Fibroblast of the conjunctiva (primary cell): Measurements from ENCODE around the gene SLC38A10.

Source experiments
- DNase-seq: peaks from one replicate; pipeline ENCODE4 v3.0.0-alpha.2; 2010; ENCODE audit warnings: low read depth

The SLC38A10 gene

GRCh38 chr17:81331527-81332043 lies 36.5 kb upstream of the SLC38A10 start:
- no peak for DNase-seq

GRCh38 chr17:81330884-81331245 lies 35.8 kb upstream of the SLC38A10 start:
- DNase-seq = no peak

- DNase-seq = no peak
Observed at GRCh38 chr17:81329927-81330883, 35.1 kb upstream of the SLC38A10 start.

GRCh38 chr17:81328978-81329926 lies 34.1 kb upstream of the SLC38A10 start:
- DNase-seq = peak; percentile 76

GRCh38 chr17:81328489-81328888 lies 33.4 kb upstream of the SLC38A10 start:
- DNase-seq = no peak

- DNase-seq = no peak
Observed at GRCh38 chr17:81325714-81326358, 30.7 kb upstream of the SLC38A10 start.

- no peak for DNase-seq
Observed at GRCh38 chr17:81324851-81325713, 30.0 kb upstream of the SLC38A10 start.

- no peak for DNase-seq
Observed at GRCh38 chr17:81324177-81324850, 29.2 kb upstream of the SLC38A10 start.

- DNase-seq = peak; percentile 37
Observed at GRCh38 chr17:81323411-81323868, 28.3 kb upstream of the SLC38A10 start.

GRCh38 chr17:81323083-81323369 lies 27.9 kb upstream of the SLC38A10 start:
- no peak for DNase-seq

- no peak for DNase-seq
Observed at GRCh38 chr17:81322271-81323082, 27.4 kb upstream of the SLC38A10 start.

GRCh38 chr17:81317961-81318605 lies 23.0 kb upstream of the SLC38A10 start:
- no peak for DNase-seq

GRCh38 chr17:81317530-81317821 lies 22.4 kb upstream of the SLC38A10 start:
- DNase-seq = no peak

- no peak for DNase-seq
Observed at GRCh38 chr17:81315885-81316391, 20.8 kb upstream of the SLC38A10 start.

- DNase-seq = no peak
Observed at GRCh38 chr17:81315129-81315884, 20.2 kb upstream of the SLC38A10 start.

- no peak for DNase-seq
Observed at GRCh38 chr17:81314398-81315081, 19.4 kb upstream of the SLC38A10 start.

GRCh38 chr17:81313776-81314397 lies 18.8 kb upstream of the SLC38A10 start:
- DNase-seq = no peak
